ENCODE results near the gene PBX3. TPM values are rescaled to one million over a fixed set of nuclear protein-coding genes. Genes with fewer than 3 reads are reported as not detected.
"Not testable (repeated sequence)": the region's sequence is repeated elsewhere in the genome, so short reads cannot be mapped to it uniquely, and the experiment has no call there.

PBX3 gene
- polyA plus RNA-seq, 1 donor = 34.0 TPM

DNA sequence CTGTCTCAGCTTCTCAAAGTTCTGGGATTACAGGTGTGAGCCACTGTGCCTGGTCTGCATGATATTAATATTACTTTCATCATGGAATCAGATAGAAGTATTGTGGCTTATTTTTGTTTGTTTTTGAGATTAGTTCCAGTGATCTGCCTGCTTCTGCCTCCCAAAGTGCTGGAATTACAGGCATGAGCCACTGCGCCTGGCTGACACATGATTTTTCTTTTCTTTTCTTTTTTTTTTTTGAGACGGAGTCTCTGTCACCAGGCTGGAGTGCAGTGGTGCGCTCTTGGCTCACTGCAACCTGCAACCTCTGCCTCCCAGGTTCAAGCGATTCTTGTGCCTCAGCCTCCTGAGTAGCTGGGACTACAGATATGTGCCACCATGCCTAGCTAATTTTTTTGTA is 29.6 kb downstream of the PBX3 start:
- not testable (repeated sequence) for DNase-seq

DNA sequence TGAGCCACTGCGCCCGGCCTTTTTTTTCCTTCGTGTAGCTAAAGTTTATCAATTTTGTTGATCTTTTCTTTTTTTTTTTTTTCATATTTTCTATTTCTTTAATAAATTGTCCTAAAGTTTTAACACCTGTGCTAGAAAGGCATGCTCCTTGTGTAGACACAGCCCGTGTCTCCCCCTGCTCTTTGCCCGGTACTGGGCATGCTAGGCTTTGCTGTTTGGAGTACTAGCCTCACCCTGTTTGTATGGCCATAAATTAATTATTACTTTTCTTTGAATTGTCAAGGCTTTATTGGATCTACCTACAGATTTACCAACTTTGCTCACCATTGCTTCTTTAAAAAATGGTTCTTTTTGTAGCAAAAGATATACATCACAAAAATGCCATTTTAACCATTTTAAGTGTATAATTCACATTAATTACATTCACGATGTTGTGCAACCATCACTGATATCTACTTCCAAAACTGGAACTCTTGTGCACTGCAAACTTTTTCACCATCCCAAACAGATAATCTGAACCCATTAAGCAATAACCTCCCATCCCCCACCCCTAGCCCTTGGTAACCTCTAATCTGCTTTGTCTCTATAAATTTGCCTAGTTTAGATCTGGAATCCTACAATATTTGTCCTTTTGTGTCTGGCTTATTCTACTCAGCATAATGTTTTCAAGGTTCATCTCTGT is 31.5 kb downstream of the PBX3 start:
- DNase-seq = not testable (repeated sequence)

DNA sequence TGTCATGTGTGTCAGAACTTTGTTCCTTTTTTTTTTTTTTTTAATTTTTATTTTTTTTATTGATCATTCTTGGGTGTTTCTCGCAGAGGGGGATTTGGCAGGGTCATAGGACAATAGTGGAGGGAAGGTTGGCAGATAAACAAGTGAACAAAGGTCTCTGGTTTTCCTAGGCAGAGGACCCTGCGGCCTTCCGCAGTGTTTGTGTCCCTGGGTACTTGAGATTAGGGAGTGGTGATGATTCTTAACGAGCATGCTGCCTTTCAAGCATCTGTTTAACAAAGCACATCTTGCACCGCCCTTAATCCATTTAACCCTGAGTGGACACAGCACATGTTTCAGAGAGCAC is 32.0 kb downstream of the PBX3 start:
- not testable (repeated sequence) for DNase-seq

DNA sequence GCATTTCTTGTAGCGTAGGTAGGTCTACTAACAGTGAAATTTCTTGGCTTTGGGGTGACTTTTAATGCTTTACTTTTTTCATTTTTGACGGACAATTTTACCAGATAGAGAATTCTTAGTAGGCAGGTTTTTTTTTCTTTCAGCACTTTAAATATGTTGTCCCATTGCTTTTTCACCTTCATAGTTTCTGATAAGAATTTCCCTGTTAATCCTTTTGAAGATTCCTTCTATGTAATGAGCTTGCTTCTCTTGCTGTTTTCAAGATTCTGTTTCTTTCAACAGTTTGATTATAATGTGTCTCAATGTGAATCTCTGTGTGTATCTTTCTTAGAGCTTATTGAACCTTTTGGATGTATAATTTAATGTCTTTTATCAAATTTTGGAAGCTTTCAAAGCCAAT is 35.5 kb downstream of the PBX3 start:
- DNase-seq = no peak

DNA sequence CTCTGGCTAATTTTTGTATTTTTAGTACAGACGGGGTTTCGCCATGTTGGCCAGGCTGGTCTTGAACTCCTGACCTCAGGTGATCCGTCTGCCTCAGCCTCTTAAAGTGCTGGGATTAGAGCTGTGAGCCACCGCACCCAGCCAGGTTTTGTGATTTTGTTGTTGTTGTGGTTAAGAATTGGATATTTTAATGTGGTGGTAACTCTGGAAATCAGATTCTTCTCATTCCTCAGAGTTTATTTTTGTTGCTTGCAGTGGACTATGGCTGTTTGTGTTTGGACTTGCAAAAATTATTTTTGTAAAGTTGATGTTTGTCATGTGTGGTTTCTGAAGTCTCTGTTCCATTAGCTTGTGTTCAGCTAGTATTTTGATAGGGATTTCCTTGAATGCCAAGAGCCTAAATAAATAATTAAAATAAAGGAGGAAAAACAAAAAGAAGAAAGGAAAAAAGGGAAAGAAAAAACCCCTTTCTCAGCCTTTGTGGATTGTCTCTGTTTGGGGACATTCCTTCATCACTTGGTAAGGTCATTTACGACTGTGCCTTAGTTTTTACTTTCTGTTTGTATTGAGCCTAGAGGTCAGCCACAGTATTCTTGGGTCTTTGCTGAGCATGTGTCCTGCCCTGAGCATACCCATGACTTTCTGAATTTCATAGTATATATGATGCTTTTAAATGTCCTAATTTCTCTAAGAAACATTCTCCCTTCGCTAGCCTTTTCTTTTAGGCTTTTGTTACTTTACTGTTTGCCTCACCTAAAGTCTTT is 37.3 kb downstream of the PBX3 start:
- DNase-seq = no peak

DNA sequence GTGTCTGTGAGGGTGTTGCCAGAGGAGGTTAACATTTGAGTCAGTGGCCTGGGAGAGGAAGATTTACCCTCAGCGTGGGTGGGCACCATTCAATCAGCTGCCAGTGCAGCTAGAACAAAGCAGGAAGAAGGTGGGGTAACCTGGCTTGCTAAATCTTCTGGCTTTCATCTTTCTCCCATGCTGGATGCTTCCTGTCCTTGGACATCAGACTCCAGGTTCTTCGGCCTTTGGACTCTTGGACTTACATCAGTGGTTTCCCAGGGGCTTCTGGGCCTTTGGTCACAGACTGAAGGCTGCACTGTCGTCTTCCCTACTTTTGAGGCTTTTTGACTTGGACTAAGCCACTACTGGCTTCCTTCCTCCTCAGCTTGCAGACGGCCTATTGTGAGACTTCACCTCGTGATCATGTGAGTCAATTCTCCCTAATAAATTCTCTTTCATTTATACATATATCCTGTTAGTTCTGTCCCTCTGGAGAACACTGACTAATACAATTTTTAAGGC is 38.1 kb downstream of the PBX3 start:
- no peak for DNase-seq

DNA sequence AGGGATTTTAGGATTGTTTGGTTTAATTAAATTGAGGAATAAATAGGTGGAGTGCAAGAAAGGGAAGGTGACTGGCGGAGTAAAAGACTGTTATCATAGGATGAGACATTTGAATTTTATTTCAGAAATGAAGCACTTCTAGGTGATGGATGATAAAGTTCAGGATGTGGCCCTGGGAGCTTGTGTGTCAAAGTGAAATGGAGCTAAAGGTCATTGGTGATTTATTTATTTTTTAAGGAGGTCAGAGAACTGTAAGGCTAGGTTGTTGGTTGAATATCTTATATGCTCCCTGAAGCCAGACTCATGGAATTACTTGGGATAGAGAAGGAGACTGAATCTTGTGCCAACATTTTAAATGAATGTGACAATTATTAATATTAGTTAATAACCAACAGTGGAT is 40.5 kb downstream of the PBX3 start:
- DNase-seq = no peak

DNA sequence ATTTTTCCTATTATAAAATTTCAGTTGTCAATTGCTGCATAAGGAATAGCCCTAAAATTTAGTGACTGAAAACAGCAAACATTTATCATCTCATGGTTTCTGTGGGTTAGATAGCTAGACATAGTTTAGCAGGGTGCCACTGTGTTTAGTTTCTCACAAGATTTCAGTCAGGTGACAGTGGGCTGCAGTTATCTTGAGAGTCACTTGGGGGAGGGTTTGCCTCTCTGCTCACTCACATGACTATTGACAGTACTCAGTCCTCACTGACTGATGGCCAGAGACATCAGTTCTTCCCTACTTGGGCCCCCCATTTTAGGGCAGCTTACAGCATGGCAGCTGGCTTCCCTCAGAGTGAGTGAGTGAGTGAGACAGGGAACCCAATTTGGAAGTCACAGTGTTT is 42.0 kb downstream of the PBX3 start:
- no peak for DNase-seq

DNA sequence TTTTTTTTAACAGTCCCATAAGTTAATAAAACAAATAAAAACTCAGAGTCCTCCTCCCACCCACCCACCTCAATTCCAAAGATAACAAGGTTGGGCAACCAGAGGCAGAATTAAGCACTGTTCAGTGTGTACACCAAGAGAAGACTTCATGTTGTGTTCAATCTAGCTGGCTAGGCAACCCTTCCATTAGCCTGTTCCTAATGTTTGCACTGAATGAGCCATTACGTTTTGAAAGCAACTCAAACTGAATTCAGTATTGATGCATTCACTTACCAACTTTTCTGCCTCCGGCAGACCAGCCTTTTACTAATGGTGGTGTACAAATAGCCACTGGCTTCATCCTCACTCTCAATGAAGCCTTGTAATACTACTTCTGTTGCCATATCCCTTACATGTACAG is 47.5 kb downstream of the PBX3 start:
- no peak for DNase-seq

DNA sequence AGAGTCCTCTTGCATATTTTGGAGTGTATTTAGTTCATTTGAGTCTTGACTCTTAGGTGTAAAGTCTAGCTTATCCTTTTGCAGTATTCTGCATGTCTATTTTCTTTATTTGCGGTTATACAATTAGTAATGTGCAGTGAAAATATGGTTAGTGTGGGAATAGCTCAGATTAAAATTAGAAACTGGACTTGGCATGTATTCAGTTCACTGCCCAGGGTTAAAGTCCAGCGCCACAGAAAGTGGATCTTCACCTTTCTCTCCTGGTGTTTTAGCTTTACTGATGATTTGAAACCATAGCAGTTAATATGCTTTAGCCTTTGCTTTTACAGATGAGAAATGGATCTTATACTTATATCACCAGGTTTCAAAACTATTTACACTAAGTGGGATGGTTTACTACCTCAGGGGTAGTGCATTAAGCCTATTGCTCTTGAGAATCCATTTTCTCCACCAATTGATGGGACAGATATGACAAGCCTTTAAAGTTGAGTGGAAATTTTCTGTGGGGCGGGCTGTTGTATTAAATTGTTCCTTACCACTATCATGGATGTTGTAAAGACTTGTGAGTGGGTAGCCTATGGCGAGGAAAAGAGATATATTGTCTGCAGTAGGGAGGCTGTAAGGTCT is 48.9 kb downstream of the PBX3 start:
- no peak for DNase-seq

DNA sequence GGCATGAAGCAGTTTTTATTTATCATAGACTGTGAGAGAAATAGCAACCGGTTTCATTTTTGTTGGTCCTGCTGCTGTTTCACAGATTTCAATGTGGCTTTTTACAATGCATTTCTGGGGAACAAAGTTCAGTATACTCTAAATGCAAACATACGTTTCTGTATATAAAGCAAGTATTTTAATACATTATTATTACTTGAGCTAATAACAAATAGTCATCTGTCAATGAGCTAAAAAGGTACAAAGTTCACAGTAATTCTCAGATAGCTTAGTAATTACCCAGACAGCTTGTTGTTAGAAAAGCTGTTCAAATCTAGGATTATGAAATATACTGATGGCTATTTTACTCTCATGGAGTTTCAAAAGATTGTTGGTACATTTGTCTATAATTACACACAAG is 50.8 kb downstream of the PBX3 start:
- no peak for DNase-seq

DNA sequence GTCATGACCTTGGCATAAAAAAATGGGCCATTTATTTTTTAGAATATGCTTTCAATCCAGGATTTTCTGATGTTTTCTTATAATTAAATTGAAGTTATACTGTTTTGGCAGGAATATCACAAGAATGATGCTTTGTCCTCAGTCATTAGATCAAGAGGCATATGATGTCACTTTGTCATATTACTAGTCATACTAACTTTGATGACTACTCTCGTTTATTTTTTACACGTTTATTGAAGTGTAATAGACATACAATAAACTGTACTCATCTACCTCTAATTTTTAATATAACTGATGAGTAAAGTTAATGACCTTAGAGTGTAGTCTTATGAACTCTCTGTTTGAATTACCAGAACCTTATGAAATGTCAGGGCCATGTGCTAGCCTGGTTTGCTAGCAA is 56.4 kb downstream of the PBX3 start:
- DNase-seq = no peak

DNA sequence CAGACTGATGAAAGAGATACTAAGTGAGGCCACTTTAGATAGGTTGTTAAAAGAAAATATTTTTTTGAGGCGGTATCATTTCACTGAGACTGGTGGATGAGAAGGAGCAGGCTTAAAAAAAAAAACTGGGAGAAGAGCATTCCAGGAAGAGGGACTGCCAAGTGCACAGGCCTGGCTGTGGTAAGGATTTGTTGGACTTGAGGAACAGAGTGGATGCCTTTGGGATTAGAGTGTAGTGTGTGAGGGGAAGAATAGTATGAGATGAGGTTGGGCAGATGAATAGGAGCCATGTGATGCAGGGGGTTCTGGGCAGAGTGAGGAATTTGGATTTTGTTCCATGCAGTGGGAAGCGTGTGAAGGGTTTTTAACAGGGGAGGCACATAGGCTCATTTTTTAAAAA is 57.9 kb downstream of the PBX3 start:
- no peak for DNase-seq

DNA sequence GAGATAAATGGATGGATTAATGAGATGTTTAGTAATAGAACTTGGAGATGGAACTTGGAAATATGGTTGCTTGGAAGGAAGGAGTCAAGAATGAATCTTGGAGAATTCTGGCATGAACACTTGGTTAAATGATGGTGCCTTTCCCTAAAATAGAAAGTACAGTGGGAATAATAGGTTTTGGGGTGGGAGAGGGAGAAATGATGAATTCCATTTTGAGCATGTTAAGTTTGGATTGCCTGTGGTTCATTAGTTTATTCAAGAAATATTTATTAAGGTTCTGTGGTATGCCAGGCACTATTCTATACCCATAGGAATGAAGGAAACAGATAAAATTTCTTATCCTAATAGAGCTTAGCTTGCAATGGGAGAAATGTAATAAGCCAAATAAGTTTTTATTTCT is 58.4 kb downstream of the PBX3 start:
- DNase-seq = no peak

DNA sequence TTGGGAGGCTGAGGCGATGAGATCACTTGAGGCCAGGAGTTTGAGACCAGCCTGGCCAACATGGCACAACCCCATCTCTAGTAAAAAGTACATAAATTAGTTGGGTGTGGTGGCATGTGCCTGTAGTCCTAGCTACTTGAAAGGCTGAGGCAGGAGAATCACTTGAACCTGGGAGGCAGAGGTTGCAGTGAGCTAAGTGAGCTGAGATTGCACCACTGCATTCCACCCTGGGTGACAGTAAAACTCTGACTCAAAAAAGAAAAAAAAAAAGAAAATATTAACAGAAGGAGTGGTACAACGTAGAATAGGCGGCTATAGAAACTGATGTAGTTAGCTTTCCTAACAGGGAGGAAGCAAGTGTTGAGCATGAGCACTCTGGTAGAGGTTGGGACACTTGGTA is 59.9 kb downstream of the PBX3 start:
- no peak for DNase-seq

DNA sequence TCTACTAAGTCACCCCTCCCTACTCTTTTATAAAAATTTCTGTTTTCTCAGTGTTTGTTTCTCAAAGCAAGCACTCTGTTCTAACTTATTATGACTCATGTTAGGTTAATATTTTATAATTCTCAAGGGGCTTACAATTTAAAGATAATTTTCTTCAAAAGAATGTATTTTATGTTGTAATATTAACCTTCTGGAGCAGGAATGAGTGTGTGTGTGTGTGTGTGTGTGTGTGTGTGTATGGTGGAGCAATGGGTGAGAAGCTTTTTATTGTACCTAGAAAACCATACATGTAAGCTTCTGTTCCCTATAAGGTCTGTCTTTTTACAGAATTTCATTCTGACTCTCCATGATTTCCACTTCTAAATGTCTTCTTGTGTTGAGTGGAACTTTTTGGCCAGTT is 63.0 kb downstream of the PBX3 start:
- no peak for DNase-seq

DNA sequence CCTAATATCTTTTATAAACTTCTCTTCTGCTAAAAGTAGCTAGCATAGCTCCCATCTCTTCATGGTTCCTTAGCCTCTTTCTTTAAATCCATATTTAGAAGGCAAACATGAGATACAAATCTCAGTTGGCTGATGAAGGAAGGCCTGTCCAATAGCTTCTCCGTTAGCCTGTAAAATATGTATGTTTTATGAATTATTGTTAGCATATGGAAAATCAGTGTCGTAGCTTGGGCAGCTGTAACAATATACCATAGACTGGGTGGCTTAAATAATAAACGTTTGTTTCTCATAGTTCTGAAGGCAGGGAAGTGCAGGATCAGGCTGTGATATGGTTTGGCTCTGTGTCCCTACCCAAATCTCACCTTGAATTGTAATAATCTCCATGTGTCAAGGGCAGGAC is 63.8 kb downstream of the PBX3 start:
- no peak for DNase-seq

DNA sequence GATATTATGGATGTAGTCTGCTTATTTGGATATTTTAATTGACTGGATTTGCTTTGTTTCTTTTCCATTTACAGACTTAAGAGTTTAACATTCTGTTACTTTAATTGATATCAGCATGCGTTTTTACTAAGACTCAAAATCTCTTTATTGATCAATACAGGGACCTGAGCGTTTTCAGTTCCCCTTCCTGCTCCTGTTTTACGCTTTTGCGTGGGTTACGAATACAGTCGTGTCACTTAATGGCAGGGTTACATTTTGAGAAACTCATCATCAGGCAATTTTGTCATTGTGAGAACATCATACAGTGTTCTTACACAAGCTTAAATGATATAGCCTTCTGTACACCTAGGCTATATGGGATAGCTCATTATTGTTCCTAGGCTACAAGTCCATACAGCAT is 65.2 kb downstream of the PBX3 start:
- no peak for DNase-seq

DNA sequence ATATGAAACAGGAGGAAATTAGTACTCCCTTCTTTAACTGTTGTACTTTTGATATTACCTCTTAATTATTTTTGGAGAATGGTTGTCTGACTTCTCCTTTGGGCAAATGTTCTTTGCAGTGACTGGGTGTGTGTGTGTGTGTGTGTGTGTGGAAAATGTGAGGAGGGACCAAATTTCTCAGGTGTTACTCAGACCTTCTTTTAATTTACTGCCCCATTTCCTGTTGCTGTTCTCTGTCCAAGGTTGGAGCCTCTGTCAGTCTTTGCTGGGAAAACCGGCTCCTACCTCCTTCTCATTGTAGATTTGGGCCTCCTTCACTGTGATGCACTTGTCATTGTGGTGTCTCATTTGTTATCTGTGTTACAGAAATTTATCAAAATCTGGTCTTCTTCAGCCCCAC is 68.4 kb downstream of the PBX3 start:
- DNase-seq = no peak

DNA sequence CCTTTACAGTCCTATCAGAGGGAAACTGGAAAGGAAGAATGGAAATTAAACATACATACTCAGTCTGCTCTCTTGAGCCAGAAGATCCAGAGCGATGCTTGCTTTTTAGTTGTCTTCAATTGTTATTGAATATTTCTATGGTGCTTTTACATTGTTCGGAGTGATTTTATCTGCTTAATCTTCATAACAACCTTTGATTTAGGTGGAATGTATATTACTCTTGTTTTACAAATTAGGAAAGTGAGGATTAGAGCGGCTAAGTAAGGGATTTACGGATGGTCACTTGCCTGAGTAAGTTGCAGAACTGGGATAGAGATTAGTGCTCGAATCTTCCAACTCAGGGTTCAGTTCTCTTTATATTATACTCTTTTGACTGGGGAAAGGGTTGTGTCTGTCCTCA is 69.1 kb downstream of the PBX3 start:
- DNase-seq = no peak

DNA sequence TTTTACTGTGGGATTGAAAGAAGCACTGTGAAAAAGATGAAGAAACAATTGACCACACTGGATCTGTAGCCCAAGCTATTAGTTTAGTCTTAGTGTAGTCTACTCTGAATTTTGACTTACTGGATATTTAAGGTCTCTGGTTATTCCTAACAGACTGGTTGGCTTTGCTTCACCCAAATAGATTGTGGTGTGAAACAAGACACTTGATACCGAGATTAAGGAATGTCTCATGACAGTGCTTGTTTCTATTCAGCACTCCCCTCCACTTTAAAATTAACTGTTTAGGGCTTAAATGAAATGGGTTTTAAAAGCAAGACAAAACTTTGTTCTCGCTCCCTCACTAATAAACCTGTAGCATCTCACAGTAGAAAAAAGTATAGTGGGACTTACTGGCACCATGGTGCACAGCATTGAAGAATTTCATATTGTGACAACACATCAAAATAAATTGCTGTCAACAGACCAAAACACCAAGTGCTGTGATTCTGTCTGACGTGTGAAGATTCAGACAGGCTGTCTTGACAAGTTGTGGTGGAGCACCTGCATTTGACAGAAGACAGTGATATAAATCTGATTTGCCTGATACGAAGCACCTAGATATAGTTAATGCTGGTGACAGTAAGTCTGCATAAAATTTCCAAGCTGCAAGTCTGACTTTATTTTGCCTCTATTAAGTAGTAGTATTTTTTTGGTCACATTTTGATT is 73.1 kb downstream of the PBX3 start:
- DNase-seq = no peak

DNA sequence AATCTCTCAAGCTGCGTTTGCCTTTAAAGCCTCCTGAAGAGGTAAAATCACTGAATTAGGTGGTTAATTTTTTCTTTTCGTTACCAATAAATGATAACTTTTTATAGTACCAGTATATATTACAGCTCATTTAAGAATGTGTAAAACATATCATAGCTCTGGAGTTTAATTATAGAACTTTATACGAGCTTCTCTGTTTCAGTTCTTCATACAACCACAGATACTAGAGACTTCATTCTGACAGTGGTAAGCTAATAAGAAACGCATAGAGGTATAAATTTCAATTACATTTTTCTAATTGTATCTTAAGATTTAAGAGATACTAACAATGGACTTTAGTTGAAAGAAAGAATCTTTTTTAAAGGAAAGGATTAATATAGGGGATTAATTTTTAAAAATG is 73.9 kb downstream of the PBX3 start:
- no peak for DNase-seq

DNA sequence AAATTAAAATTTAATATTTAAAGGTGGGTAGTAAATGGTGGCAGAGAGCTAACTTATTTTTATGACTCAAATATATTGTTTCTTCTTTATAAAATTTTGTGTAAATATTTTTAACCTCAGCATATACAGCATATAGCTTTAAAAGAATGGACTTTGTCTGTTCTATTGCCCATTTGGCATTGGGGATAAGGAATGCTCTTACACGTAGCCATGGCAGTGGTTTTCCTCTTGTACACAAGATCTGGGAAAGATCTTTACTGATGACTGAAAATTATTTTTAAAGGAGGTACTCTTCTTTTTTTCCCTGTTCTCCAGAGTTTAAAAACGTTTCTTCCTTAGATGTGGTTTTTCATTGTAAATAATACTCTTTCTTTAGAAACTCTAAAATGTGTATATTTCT is 75.0 kb downstream of the PBX3 start:
- DNase-seq = no peak
